ENCODE measurements around the gene ZNF672. TPM values are rescaled to one million over a fixed set of nuclear protein-coding genes. Genes with fewer than 3 reads are reported as not detected.
A peak's percentile ranks its signal among the peaks of the same experiment; 100 is the strongest.

ZNF672 gene
- total and polyA plus RNA-seq, 2 of the 13 experiments (the other 11 are each of a cell fraction or from before 2014, with no cell fraction given): 17.2 to 22.9 TPM

GRCh38 chr1:248825909-248826760 lies 11.9 kb upstream of the ZNF672 start, which contains the start of gene SH3BP5L (continued):
- TF ChIP-seq ZBTB4 (CRISPR knock-in tag; IDR thresholded peaks at IDR 0.05; ENCODE audit: borderline replicate concordance) (peak; percentile 74; the same call in 1 of the 2 replicates), GMEB1 (CRISPR knock-in tag; IDR thresholded peaks at IDR 0.05; ENCODE audit: borderline replicate concordance) (peak; percentile 79), CREB1 (IDR thresholded peaks at IDR 0.05) (peak; percentile 73), CREB1 (CRISPR knock-in tag; IDR thresholded peaks at IDR 0.05) (peak; percentile 96), TCF7 (IDR thresholded peaks at IDR 0.05; ENCODE audit: low read depth) (no peak), NFKB2 (CRISPR knock-in tag; IDR thresholded peaks at IDR 0.05; ENCODE audit: borderline replicate concordance) (peak; percentile 67; the same call in 1 of the 2 replicates), MXD3 (CRISPR knock-in tag; IDR thresholded peaks at IDR 0.05) (0 out of 2 replicates have a peak, but pooled peaks have one; percentile 14), NFIC (IDR thresholded peaks at IDR 0.05; ENCODE audit: low read length) (0 out of 2 replicates have a peak, but pooled peaks have one; percentile 52), REPIN1 (CRISPR knock-in tag; IDR thresholded peaks at IDR 0.05; ENCODE audit: borderline replicate concordance, low read depth) (peak; percentile 49; the same call in 1 of the 2 replicates), ZBTB25 (CRISPR knock-in tag; IDR thresholded peaks at IDR 0.05) (peak; percentile 72; the same call in 1 of the 2 replicates), CEBPG (CRISPR knock-in tag; IDR thresholded peaks at IDR 0.05) (no peak), ZNF607 (CRISPR knock-in tag; IDR thresholded peaks at IDR 0.05; ENCODE audit: borderline replicate concordance) (peak; percentile 52), ELK4 (CRISPR knock-in tag; IDR thresholded peaks at IDR 0.05; ENCODE audit: borderline replicate concordance) (no peak), HNF4A (CRISPR knock-in tag; IDR thresholded peaks at IDR 0.05) (peak; percentile 48; the same call in 1 of the 2 replicates), RNF219 (CRISPR knock-in tag; IDR thresholded peaks at IDR 0.05) (peak; percentile 84), MED8 (CRISPR knock-in tag; IDR thresholded peaks at IDR 0.05; ENCODE audit: insufficient replicate concordance) (no peak), MTF2 (CRISPR knock-in tag; IDR thresholded peaks at IDR 0.05; ENCODE audit: borderline replicate concordance) (peak; percentile 78; the same call in 1 of the 2 replicates), CBFB (CRISPR knock-in tag; IDR thresholded peaks at IDR 0.05) (no peak)

Measured in HepG2 (cell line).